Measurements from ENCODE around the gene CADM3.

DNA sequence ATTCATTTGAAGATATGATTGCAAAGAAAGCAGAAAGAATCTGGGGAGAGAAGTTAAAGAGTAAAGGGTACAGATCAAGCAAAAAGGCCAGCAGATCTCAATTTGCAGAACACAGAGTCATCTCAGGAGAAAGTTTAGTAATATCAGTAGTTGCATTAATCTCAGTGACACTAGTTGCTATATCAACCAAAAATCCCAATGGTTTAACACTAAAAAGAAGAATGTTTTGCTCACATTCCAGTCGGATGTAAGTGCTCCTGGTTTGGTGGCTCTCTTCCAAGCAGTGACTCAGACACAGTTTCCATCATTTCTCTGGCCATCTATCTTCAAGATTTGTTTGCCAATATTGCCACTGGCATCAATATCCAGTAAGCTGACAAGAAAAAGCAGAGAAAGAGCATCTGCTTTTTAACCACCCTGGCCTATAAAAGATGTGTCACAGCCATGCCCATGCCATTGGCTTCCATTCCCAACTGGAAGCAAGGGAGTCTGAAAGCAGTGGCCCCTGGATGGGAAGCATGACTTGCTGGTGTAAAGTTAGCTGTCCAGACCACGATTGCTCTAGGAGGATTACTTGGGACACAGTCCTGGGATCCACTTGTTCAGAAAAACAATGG lies 49.3 kb upstream of the CADM3 start:
- TF ChIP-seq, protein P1, sequence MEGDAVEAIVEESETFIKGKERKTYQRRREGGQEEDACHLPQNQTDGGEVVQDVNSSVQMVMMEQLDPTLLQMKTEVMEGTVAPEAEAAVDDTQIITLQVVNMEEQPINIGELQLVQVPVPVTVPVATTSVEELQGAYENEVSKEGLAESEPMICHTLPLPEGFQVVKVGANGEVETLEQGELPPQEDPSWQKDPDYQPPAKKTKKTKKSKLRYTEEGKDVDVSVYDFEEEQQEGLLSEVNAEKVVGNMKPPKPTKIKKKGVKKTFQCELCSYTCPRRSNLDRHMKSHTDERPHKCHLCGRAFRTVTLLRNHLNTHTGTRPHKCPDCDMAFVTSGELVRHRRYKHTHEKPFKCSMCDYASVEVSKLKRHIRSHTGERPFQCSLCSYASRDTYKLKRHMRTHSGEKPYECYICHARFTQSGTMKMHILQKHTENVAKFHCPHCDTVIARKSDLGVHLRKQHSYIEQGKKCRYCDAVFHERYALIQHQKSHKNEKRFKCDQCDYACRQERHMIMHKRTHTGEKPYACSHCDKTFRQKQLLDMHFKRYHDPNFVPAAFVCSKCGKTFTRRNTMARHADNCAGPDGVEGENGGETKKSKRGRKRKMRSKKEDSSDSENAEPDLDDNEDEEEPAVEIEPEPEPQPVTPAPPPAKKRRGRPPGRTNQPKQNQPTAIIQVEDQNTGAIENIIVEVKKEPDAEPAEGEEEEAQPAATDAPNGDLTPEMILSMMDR (IDR thresholded peaks at IDR 0.05; ENCODE audit: low read depth, low read length, poor library complexity, severe bottlenecking) = no peak
- no peak for TF ChIP-seq EZH2phosphoT487 (IDR thresholded peaks at IDR 0.05; ENCODE audit: borderline replicate concordance, low read length)

All from DOHH2 (cell line).